Body of pancreas (tissue), 4 donors: Measurements from ENCODE around the gene ABCG2.

ENCODE experiments used
- POLR2A ChIP-seq, 3 donors: fragments of 450-650 bp; IDR thresholded peaks; one replicate each; pipeline ENCODE4 v1.6.1; 2016; ENCODE audit warnings: antibody characterized with exemption in 3 of 3, mild to moderate bottlenecking in 2 of 3
- TF ChIP-seq, protein P1 (sequence below), 7 experiments: fragments of 450-650 bp in 4 of 7; fragments of 200-600 bp in 3 of 7; sonication (generic) in 3 of 7; IDR thresholded peaks; one replicate each; pipeline ENCODE4 v1.5.1; 2016 to 2019; ENCODE audit warnings: antibody characterized with exemption in 7 of 7

DNA sequence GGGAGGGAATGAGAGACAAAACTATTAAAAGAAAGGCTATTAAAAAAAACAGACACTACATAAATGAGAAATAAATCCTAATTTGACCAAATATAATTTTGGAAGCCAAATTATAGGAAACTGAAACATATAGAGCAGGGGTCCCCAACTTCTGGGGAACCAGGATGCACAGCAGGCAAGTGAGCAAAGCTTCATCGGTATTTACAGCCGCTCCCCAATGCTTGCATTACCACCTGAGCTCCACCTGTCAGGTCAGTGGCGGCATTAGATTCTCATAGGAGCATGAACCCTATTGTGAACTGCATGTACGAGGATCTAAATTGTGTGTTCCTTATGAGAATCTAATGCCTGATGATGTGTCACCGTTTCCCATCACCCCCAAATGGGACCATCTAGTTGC is 28.4 kb downstream of the ABCG2 start:
- TF ChIP-seq, protein P1, sequence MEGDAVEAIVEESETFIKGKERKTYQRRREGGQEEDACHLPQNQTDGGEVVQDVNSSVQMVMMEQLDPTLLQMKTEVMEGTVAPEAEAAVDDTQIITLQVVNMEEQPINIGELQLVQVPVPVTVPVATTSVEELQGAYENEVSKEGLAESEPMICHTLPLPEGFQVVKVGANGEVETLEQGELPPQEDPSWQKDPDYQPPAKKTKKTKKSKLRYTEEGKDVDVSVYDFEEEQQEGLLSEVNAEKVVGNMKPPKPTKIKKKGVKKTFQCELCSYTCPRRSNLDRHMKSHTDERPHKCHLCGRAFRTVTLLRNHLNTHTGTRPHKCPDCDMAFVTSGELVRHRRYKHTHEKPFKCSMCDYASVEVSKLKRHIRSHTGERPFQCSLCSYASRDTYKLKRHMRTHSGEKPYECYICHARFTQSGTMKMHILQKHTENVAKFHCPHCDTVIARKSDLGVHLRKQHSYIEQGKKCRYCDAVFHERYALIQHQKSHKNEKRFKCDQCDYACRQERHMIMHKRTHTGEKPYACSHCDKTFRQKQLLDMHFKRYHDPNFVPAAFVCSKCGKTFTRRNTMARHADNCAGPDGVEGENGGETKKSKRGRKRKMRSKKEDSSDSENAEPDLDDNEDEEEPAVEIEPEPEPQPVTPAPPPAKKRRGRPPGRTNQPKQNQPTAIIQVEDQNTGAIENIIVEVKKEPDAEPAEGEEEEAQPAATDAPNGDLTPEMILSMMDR (IDR thresholded peaks at IDR 0.05): no peak
- TF ChIP-seq POLR2A (IDR thresholded peaks at IDR 0.05): no peak
